ENCODE measurements around the gene LYRM7. TPM values are rescaled to one million over a fixed set of nuclear protein-coding genes. Genes with fewer than 3 reads are reported as not detected.

Gene LYRM7
- total RNA-seq, 4 donors from 2014 or later = 7.0 to 10.4 (median 8.0) TPM

DNA sequence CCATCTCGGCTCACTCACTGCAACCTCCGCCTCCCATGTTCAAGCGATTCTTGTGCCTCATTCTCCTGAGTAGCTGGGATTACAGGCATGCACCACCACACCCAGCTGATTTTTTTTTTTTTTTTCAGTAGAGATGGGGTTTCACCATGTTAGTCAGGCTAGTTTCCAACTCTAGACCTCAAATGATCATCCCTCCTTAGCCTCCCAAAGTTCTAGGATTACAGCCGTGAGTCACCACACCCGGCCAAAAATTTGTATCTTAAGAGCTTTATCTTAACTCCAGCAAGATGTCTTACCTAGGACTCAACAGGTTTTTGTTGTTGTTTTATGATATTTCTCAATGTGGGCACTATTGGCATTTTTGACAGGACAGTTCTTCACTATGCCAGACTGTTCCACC, 27.9 kb downstream of the LYRM7 start:
- no peaks in the 10 kb centered on the region for H3K9me3 ChIP-seq
- 97% methylated on average over 5 of the region's 5 CpGs for WGBS
- H3K27me3 ChIP-seq = no peaks in the 10 kb centered on the region
- no peak overlapping the region for H3K4me3 ChIP-seq
- H3K4me1 ChIP-seq = no peaks in the 10 kb centered on the region
- peaks cover 4% of the 10 kb centered on the region for H3K36me3 ChIP-seq
- no peak overlapping the region for H3K27ac ChIP-seq
- TF ChIP-seq CTCF (IDR thresholded peaks at IDR 0.05) = no peak
- TF ChIP-seq POLR2A (IDR thresholded peaks at IDR 0.05) = no peak
- no peak for TF ChIP-seq POLR2AphosphoS5 (IDR thresholded peaks at IDR 0.05)
- no peak for TF ChIP-seq EP300 (IDR thresholded peaks at IDR 0.05)
- no peak for DNase-seq (ENCODE audit: low spot score in 2 of 2)

DNA sequence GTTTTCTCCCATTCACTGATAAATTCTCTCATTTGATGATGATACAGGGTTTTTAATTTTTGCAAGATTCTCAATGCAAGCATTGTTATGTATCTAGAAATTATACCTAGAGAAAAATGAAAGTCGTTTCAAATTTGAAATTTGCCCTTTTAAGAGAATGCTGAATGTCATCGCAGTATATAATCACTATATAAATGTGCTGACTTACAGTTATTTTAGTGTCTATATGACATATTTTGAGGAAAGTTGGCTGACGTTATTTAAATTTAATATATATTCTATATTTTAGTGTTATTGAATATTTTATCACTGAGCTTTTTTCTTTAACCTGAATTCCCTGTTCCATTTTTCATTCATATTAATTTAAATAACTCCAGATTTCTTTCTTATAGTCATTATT, 29.8 kb downstream of the LYRM7 start:
- H3K9me3 ChIP-seq = no peaks in the 10 kb centered on the region
- no peak overlapping the region for H3K27ac ChIP-seq
- TF ChIP-seq POLR2AphosphoS5 (IDR thresholded peaks at IDR 0.05) = no peak
- no peak for TF ChIP-seq POLR2A (IDR thresholded peaks at IDR 0.05)
- no peak for TF ChIP-seq EP300 (IDR thresholded peaks at IDR 0.05)
- no peak for TF ChIP-seq CTCF (IDR thresholded peaks at IDR 0.05)
- 97% methylated on average over 3 of the region's 3 CpGs for WGBS
- DNase-seq (ENCODE audit: low spot score in 2 of 2) = no peak
- no peak overlapping the region for H3K4me3 ChIP-seq
- no peaks in the 10 kb centered on the region for H3K4me1 ChIP-seq
- peaks cover 4% of the 10 kb centered on the region for H3K36me3 ChIP-seq
- H3K27me3 ChIP-seq = no peaks in the 10 kb centered on the region

DNA sequence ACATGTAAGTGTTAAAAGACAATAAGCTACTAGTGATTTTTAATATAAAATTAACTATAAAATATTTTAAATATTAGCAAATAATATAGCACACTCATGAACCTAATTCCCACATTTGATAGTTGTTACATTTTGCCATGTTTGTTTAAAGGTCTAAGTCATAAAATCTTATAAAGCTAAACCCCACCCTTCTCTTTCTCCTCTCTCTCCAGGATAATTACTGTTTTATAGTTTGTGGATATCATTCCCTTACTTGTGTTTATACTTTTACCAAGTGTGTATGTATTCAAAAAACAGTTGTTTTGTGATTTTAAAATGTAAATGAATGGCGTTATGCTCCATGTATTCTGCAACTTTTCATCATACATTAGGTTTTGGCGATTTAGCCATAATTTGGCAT, 34.2 kb downstream of the LYRM7 start:
- 86% methylated on average over 2 of the region's 2 CpGs for WGBS
- no peaks in the 10 kb centered on the region for H3K27me3 ChIP-seq
- H3K36me3 ChIP-seq = no peaks in the 10 kb centered on the region
- H3K4me1 ChIP-seq = no peaks in the 10 kb centered on the region
- H3K4me3 ChIP-seq = no peak overlapping the region
- TF ChIP-seq POLR2AphosphoS5 (IDR thresholded peaks at IDR 0.05) (no peak), CTCF (IDR thresholded peaks at IDR 0.05) (no peak), EP300 (IDR thresholded peaks at IDR 0.05) (no peak), POLR2A (IDR thresholded peaks at IDR 0.05) (no peak)
- no peaks in the 10 kb centered on the region for H3K9me3 ChIP-seq
- DNase-seq (ENCODE audit: low spot score in 2 of 2) = no peak
- H3K27ac ChIP-seq = no peak overlapping the region

DNA sequence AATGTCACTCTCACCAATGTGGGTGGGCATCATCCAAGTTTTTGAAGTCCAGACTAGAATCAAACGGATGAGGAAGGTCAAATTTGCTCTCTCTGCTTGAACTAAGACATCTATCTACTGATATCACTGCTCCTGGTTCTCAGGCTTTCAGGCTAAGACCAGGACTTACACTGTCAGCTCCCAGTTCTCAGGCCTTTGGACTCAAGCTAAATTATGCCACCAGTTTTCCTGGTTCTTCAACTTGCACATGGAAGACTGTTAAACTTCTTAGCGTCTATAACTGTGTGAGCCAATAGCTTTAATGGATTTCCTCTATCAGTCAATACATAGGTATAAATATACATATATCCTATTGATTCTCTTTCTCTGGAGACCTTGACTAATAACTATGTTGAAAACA, 35.3 kb downstream of the LYRM7 start:
- H3K27me3 ChIP-seq = no peaks in the 10 kb centered on the region
- no peaks in the 10 kb centered on the region for H3K9me3 ChIP-seq
- TF ChIP-seq POLR2A (IDR thresholded peaks at IDR 0.05) = no peak
- TF ChIP-seq CTCF (IDR thresholded peaks at IDR 0.05) = no peak
- TF ChIP-seq EP300 (IDR thresholded peaks at IDR 0.05) = no peak
- no peak for TF ChIP-seq POLR2AphosphoS5 (IDR thresholded peaks at IDR 0.05)
- H3K4me1 ChIP-seq = no peaks in the 10 kb centered on the region
- H3K27ac ChIP-seq = no peak overlapping the region
- DNase-seq (ENCODE audit: low spot score in 2 of 2) = no peak
- no peak overlapping the region for H3K4me3 ChIP-seq
- 92% methylated on average over 2 of the region's 2 CpGs for WGBS
- no peaks in the 10 kb centered on the region for H3K36me3 ChIP-seq

DNA sequence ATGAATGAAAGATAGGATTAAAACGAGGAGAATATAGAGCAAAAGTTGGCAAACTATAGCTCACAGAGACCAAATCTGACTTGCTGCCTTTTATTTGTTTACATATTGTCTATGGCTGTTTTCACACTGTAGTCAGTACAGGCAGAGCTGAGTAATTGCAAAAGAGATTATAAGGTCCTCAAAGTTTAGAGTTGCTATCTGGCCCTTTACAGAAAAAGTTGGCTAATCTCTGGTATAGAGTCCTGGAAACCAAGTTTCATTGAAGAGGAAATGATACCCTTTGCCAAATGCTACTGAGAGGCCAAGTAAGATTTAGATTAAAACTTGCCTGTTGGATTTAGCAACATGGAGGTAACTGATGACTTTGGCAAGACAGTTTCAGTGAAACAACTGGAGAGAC, 36.0 kb downstream of the LYRM7 start:
- Histone ChIP-seq H3K36me3 (no peaks in the 10 kb centered on the region), H3K27ac (no peak overlapping the region), H3K4me3 (no peak overlapping the region), H3K9me3 (no peaks in the 10 kb centered on the region), H3K27me3 (no peaks in the 10 kb centered on the region), H3K4me1 (no peaks in the 10 kb centered on the region)
- no peak for TF ChIP-seq EP300 (IDR thresholded peaks at IDR 0.05)
- TF ChIP-seq CTCF (IDR thresholded peaks at IDR 0.05) = no peak
- no peak for TF ChIP-seq POLR2AphosphoS5 (IDR thresholded peaks at IDR 0.05)
- TF ChIP-seq POLR2A (IDR thresholded peaks at IDR 0.05) = no peak
- WGBS = 60% methylated on average over 1 of the region's 1 CpG
- DNase-seq (ENCODE audit: low spot score in 2 of 2) = no peak
